Parathyroid adenoma (tissue), 2 donors: ENCODE measurements around the gene SBNO2.

Source experiments
- H2AFZ ChIP-seq: fragments of 300-600 bp; sonication (generic); one replicate; pipeline ENCODE4 v1.7.0; 2017; ENCODE audit warnings: antibody characterized with exemption, mild to moderate bottlenecking
- H3K27ac ChIP-seq: fragments of 300-600 bp; sonication (generic); one replicate; pipeline ENCODE4 v1.7.0; 2017
- H3K27me3 ChIP-seq: fragments of 300-600 bp; sonication (generic); one replicate; pipeline ENCODE4 v1.7.0; 2017; ENCODE audit warnings: low read length; ENCODE audit not compliant: control insufficient read depth, insufficient read depth
- H3K36me3 ChIP-seq: fragments of 300-600 bp; sonication (generic); one replicate; pipeline ENCODE4 v1.7.0; 2017; ENCODE audit warnings: low read length; ENCODE audit not compliant: control insufficient read depth, insufficient read depth
- H3K4me1 ChIP-seq: fragments of 300-600 bp; sonication (generic); one replicate; pipeline ENCODE4 v1.7.0; 2017; ENCODE audit warnings: control low read depth
- H3K4me2 ChIP-seq: fragments of 300-600 bp; sonication (generic); one replicate; pipeline ENCODE4 v1.7.0; 2017; ENCODE audit warnings: low read length
- H3K4me3 ChIP-seq: fragments of 300-600 bp; sonication (generic); one replicate; pipeline ENCODE4 v1.7.0; 2017; ENCODE audit warnings: low read depth, low read length
- H3K79me2 ChIP-seq: fragments of 300-600 bp; sonication (generic); one replicate; pipeline ENCODE4 v1.7.0; 2017; ENCODE audit warnings: control low read depth
- H3K9ac ChIP-seq: fragments of 300-600 bp; sonication (generic); one replicate; pipeline ENCODE4 v1.7.0; 2017; ENCODE audit warnings: mild to moderate bottlenecking
- H3K9me3 ChIP-seq: fragments of 300-600 bp; sonication (generic); one replicate; pipeline ENCODE4 v1.7.0; 2017; ENCODE audit warnings: low read length; ENCODE audit not compliant: control insufficient read depth
- TF ChIP-seq, protein P1 (sequence below): fragments of 300-600 bp; sonication (generic); IDR thresholded peaks from one replicate; pipeline ENCODE4 v1.7.0; 2017; ENCODE audit warnings: antibody characterized with exemption, mild to moderate bottlenecking
- donor health status: primary hyperparathyroidism.

SBNO2 gene

DNA sequence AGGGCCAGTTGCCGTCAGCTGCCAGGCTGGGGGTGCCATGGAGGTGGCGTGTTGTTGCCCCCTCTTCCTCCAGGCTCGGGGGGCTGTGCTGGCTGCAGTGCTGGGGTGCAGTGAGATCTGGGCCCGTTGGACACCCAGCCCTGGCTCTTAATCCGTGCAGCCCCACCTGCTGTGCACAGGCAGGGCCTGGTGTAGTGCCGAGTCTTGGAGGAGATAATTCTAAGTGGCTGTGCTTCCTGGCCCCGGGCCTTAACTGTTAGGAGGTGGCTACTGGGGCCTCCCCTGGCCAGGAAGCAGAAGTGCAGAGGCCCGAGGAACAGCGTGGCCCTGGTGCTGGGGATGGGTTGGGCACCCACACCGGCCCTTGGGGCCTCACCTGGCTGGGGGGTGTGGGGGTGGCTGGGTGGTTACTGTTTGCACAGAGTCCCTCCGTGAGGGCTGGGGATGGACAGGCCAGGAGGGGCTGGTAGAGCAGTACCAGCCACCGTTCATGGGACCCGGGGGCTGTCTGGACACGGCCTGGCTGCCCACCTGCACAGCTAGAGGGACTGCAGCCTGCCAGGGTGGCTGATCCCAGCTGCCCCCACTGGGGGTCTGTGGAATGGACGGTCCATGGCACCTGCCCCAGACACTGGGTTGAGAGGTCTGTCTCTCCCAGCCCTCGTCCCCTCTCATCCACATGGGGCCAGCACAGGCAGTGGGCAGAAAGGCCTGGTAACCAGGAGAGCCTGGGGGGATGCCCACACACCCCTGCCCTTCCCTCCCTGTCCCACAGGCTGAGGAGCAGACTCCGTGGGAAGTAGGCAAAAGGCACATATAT lies 67.0 kb downstream of the SBNO2 start:
- Histone ChIP-seq H3K9me3 (no peaks in the 10 kb centered on the region), H3K79me2 (peaks cover 4% of the 10 kb centered on the region), H2AFZ (no peak overlapping the region), H3K4me1 (peaks cover 11% of the 10 kb centered on the region), H3K9ac (no peak overlapping the region), H3K4me2 (no peak overlapping the region), H3K27me3 (no peaks in the 10 kb centered on the region), H3K27ac (no peak overlapping the region), H3K4me3 (no peak overlapping the region), H3K36me3 (no peaks in the 10 kb centered on the region)
- TF ChIP-seq, protein P1, sequence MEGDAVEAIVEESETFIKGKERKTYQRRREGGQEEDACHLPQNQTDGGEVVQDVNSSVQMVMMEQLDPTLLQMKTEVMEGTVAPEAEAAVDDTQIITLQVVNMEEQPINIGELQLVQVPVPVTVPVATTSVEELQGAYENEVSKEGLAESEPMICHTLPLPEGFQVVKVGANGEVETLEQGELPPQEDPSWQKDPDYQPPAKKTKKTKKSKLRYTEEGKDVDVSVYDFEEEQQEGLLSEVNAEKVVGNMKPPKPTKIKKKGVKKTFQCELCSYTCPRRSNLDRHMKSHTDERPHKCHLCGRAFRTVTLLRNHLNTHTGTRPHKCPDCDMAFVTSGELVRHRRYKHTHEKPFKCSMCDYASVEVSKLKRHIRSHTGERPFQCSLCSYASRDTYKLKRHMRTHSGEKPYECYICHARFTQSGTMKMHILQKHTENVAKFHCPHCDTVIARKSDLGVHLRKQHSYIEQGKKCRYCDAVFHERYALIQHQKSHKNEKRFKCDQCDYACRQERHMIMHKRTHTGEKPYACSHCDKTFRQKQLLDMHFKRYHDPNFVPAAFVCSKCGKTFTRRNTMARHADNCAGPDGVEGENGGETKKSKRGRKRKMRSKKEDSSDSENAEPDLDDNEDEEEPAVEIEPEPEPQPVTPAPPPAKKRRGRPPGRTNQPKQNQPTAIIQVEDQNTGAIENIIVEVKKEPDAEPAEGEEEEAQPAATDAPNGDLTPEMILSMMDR = no peak

DNA sequence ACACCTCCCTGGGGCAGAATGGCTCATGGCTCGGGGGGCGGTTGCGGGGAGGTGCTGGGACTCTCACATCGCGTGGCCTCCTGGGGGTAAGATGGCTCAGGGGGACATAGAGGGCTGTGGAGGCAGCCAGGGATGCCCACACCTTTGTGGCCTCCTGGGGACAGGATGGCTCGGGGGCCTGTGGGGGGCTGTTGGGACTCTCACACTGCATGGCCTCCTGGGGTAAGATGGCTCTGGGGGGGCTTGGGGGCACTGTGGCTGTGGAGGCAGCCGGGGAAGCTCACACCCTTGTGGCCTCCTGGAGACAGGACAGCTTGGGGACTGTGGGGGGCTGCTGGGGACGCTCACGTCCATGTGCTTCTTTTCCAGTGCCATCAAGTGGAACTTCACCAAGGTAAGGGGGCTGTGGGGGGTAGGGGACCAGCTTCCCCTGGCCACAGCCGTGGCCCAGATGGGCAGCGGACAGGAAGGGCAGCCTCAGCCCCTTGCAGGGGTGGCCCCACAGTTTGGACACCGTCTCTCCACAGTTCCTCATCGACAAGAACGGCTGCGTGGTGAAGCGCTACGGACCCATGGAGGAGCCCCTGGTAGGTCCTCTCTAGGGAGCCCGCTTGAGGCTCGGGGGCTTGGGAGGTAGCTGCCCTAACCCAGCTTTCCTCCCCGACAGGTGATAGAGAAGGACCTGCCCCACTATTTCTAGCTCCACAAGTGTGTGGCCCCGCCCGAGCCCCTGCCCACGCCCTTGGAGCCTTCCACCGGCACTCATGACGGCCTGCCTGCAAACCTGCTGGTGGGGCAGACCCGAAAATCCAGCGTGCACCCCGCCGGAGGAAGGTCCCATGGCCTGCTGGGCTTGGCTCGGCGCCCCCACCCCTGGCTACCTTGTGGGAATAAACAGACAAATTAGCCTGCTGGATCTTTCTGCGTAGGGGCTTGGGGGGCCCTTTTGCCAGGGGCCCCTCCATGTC lies 67.9 kb downstream of the SBNO2 start:
- Histone ChIP-seq H3K27ac (no peak overlapping the region), H3K4me2 (no peak overlapping the region), H3K9ac (no peak overlapping the region), H3K79me2 (peaks cover 4% of the 10 kb centered on the region), H3K4me1 (peaks cover 20% of the 10 kb centered on the region), H3K9me3 (no peaks in the 10 kb centered on the region), H3K27me3 (no peaks in the 10 kb centered on the region), H3K36me3 (no peaks in the 10 kb centered on the region), H2AFZ (no peak overlapping the region), H3K4me3 (no peak overlapping the region)
- TF ChIP-seq, protein P1 = no peak

- TF ChIP-seq, protein P1 = no peak
- Histone ChIP-seq H3K9me3 (no peaks in the 10 kb centered on the region), H3K36me3 (no peaks in the 10 kb centered on the region), H3K4me1 (peaks cover 20% of the 10 kb centered on the region), H2AFZ (no peak overlapping the region), H3K4me3 (peak overlapping the region; percentile 59), H3K9ac (no peak overlapping the region), H3K79me2 (peaks cover 4% of the 10 kb centered on the region), H3K27me3 (no peaks in the 10 kb centered on the region), H3K4me2 (peak overlapping the region; percentile 83), H3K27ac (peak overlapping the region; percentile 83)
These were observed 68.8 kb downstream of the SBNO2 start for GRCh38 chr19:1105008-1105872.

GRCh38 chr19:1104311-1105007 lies 69.6 kb downstream of the SBNO2 start:
- peak overlapping the region; percentile 83 for H3K4me2 ChIP-seq
- peak overlapping the region; percentile 92 for H3K4me3 ChIP-seq
- no peaks in the 10 kb centered on the region for H3K9me3 ChIP-seq
- peak overlapping the region; percentile 83 for H3K27ac ChIP-seq
- peak overlapping the region; percentile 89 for H3K9ac ChIP-seq
- TF ChIP-seq, protein P1 = no peak
- peaks cover 4% of the 10 kb centered on the region for H3K79me2 ChIP-seq
- H3K27me3 ChIP-seq = no peaks in the 10 kb centered on the region
- H2AFZ ChIP-seq = peak overlapping the region; percentile 80
- peaks cover 23% of the 10 kb centered on the region for H3K4me1 ChIP-seq
- H3K36me3 ChIP-seq = no peaks in the 10 kb centered on the region
